GM23338 (cell line): Measurements from ENCODE around the gene TCF7. TPM values are rescaled to one million over a fixed set of nuclear protein-coding genes. Genes with fewer than 3 reads are reported as not detected.

Experiments
- ATAC-seq: fragments of 200-7000 bp; cut with Tn5 transposase; 3 replicates; pipeline ENCODE4 v1.9.1; 2020
- DNase-seq: peaks from one replicate; pipeline ENCODE4 v3.0.0-alpha.2; 2015; ENCODE audit warnings: low spot score
- H2AFZ ChIP-seq: fragments of 200-600 bp; sonication (generic); 2 replicates; pipeline ENCODE4 v1.8.0; 2016; ENCODE audit warnings: antibody characterized with exemption, mild to moderate bottlenecking, moderate library complexity
- H3F3A ChIP-seq: fragments of 200-600 bp; sonication (generic); replicated peaks from 2 replicates; pipeline ENCODE4 v1.8.0; 2017; ENCODE audit warnings: antibody characterized with exemption, mixed run types, low read depth
- H3K27ac ChIP-seq: fragments of 200-600 bp; sonication (generic); 2 replicates; pipeline ENCODE4 v1.6.1; 2016; ENCODE audit warnings: low read depth
- H3K27me3 ChIP-seq: fragments of 200-600 bp; sonication (generic); 2 replicates; pipeline ENCODE4 v1.8.0; 2016; ENCODE audit warnings: mild to moderate bottlenecking, mixed run types, moderate library complexity; ENCODE audit not compliant: insufficient read depth
- H3K36me3 ChIP-seq: fragments of 200-600 bp; sonication (generic); 2 replicates; pipeline ENCODE4 v1.8.0; 2016; ENCODE audit warnings: mild to moderate bottlenecking; ENCODE audit not compliant: insufficient read depth
- H3K4me1 ChIP-seq: fragments of 200-600 bp; sonication (generic); 2 replicates; pipeline ENCODE4 v1.8.0; 2016; ENCODE audit warnings: mild to moderate bottlenecking, moderate library complexity; ENCODE audit not compliant: insufficient read depth
- H3K4me2 ChIP-seq: fragments of 200-600 bp; sonication (generic); 2 replicates; pipeline ENCODE4 v1.7.1; 2017; ENCODE audit warnings: mixed run types
- H3K4me3 ChIP-seq: fragments of 200-600 bp; sonication (generic); 2 replicates; pipeline ENCODE4 v1.6.1; 2016; ENCODE audit warnings: mixed run types
- H3K79me2 ChIP-seq: fragments of 200-600 bp; sonication (generic); replicated peaks from 2 replicates; pipeline ENCODE4 v1.8.0; 2017; ENCODE audit warnings: mild to moderate bottlenecking; ENCODE audit not compliant: insufficient read depth
- H3K9me2 ChIP-seq: fragments of 200-600 bp; sonication (generic); 2 replicates; pipeline ENCODE4 v1.8.0; 2017; ENCODE audit not compliant: insufficient read depth
- H4K20me1 ChIP-seq: fragments of 200-600 bp; sonication (generic); replicated peaks from 2 replicates; pipeline ENCODE4 v1.8.0; 2017; ENCODE audit warnings: mild to moderate bottlenecking; ENCODE audit not compliant: insufficient read depth
- H3K27ac Mint-ChIP-seq: 2 replicates; pipeline ENCODE4 v1.8.0; 2020; ENCODE audit warnings: inconsistent platforms, mild to moderate bottlenecking, moderate library complexity, mixed read lengths
- H3K27me3 Mint-ChIP-seq: 3 replicates; pipeline ENCODE4 v1.8.0; 2022; ENCODE audit warnings: low read depth, mild to moderate bottlenecking, moderate library complexity, mixed read lengths, inconsistent platforms; ENCODE audit not compliant: insufficient read depth, poor library complexity
- H3K36me3 Mint-ChIP-seq: 3 replicates; pipeline ENCODE4 v1.8.0; 2021; ENCODE audit warnings: low read depth, mild to moderate bottlenecking, inconsistent platforms, moderate library complexity, mixed read lengths
- H3K4me1 Mint-ChIP-seq: 3 replicates; pipeline ENCODE4 v1.8.0; 2020; ENCODE audit warnings: mild to moderate bottlenecking, inconsistent platforms, mixed read lengths
- H3K4me3 Mint-ChIP-seq: 3 replicates; pipeline ENCODE4 v1.8.0; 2021; ENCODE audit warnings: moderate library complexity, mild to moderate bottlenecking, inconsistent platforms, mixed read lengths
- H3K9me3 Mint-ChIP-seq: 3 replicates; pipeline ENCODE4 v1.8.0; 2020; ENCODE audit warnings: moderate library complexity, mild to moderate bottlenecking, inconsistent platforms, mixed read lengths
- CREB1 ChIP-seq: fragments of 250-450 bp; sonication (Bioruptor Pico); IDR thresholded peaks from 2 replicates; pipeline ENCODE4 v1.5.0; 2020; ENCODE audit warnings: low read depth, mild to moderate bottlenecking, moderate library complexity
- ZNF114 ChIP-seq: fragments of 250-450 bp; sonication (Bioruptor Pico); IDR thresholded peaks from 2 replicates; pipeline ENCODE4 v1.5.0; 2020; ENCODE audit warnings: mild to moderate bottlenecking, moderate library complexity
- ZNF462 ChIP-seq: fragments of 250-450 bp; sonication (Bioruptor Pico); IDR thresholded peaks from 2 replicates; pipeline ENCODE4 v1.5.0; 2020; ENCODE audit warnings: mild to moderate bottlenecking, moderate library complexity
- polyA plus RNA-seq: library from polyadenylated mRNA; unstranded; fragments of >200 nt; fragmentation: Nextera tagmentation; extraction: Ambion mirVana; gene quantifications from 2 replicates; pipeline ENCODE4 v1.2.1, GENCODE V29; 2016
- total RNA-seq: library from RNA; depleted of rRNA; stranded (reverse); fragments of >200 nt; shearing (Covaris generic); gene quantifications from 2 replicates; pipeline ENCODE4 v1.2.3, GENCODE V29; 2014
- TF ChIP-seq, protein P1 (sequence below): IDR thresholded peaks from one replicate; pipeline ENCODE4 v1.6.1; 2018; ENCODE audit warnings: antibody characterized with exemption; ENCODE audit not compliant: unreplicated experiment

Gene TCF7
- total and polyA plus RNA-seq, 2 experiments from 2014 or later, result 5.6 to 8.1 TPM

DNA sequence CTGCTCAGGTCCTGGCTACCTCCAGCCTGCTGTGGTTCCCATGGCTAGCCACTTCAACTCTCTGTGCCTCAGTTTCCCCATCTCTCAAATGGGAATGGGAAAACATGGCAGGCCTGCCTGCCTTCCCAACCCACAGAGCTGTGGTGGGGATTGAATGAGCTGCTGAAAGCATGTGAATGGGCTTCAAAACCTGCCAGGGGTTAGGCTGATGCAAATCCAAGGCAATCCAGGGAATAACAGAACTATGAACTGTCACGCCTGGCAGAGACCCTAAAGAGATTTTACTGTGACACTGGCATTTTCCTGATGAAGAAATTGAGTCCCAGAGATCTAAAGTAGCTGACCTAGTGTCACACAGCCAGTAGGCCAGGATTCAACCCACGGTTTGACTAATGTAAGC lies 29.9 kb upstream of the TCF7 start:
- no peaks in the 10 kb centered on the region for H3K36me3 ChIP-seq
- no peak overlapping the region for H2AFZ ChIP-seq
- no peaks in the 10 kb centered on the region for H3F3A ChIP-seq
- no peaks in the 10 kb centered on the region for H3K79me2 ChIP-seq
- no peak overlapping the region for H3K27ac ChIP-seq
- H4K20me1 ChIP-seq, result no peaks in the 10 kb centered on the region
- H3K4me1 ChIP-seq, result no peaks in the 10 kb centered on the region
- no peak overlapping the region for H3K27ac Mint-ChIP-seq
- H3K36me3 Mint-ChIP-seq, result no peaks in the 10 kb centered on the region
- TF ChIP-seq ZNF462 (CRISPR knock-in tag) (no peak), CREB1 (CRISPR knock-in tag) (no peak), ZNF114 (CRISPR knock-in tag) (no peak)
- TF ChIP-seq, protein P1, sequence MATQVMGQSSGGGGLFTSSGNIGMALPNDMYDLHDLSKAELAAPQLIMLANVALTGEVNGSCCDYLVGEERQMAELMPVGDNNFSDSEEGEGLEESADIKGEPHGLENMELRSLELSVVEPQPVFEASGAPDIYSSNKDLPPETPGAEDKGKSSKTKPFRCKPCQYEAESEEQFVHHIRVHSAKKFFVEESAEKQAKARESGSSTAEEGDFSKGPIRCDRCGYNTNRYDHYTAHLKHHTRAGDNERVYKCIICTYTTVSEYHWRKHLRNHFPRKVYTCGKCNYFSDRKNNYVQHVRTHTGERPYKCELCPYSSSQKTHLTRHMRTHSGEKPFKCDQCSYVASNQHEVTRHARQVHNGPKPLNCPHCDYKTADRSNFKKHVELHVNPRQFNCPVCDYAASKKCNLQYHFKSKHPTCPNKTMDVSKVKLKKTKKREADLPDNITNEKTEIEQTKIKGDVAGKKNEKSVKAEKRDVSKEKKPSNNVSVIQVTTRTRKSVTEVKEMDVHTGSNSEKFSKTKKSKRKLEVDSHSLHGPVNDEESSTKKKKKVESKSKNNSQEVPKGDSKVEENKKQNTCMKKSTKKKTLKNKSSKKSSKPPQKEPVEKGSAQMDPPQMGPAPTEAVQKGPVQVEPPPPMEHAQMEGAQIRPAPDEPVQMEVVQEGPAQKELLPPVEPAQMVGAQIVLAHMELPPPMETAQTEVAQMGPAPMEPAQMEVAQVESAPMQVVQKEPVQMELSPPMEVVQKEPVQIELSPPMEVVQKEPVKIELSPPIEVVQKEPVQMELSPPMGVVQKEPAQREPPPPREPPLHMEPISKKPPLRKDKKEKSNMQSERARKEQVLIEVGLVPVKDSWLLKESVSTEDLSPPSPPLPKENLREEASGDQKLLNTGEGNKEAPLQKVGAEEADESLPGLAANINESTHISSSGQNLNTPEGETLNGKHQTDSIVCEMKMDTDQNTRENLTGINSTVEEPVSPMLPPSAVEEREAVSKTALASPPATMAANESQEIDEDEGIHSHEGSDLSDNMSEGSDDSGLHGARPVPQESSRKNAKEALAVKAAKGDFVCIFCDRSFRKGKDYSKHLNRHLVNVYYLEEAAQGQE, result no peak
- no peaks in the 10 kb centered on the region for H3K27me3 Mint-ChIP-seq
- no peaks in the 10 kb centered on the region for H3K27me3 ChIP-seq
- no peaks in the 10 kb centered on the region for H3K9me3 Mint-ChIP-seq
- H3K4me3 ChIP-seq, result no peak overlapping the region
- ATAC-seq, result no peak
- no peak for DNase-seq
- H3K4me3 Mint-ChIP-seq, result no peak overlapping the region
- H3K4me1 Mint-ChIP-seq, result peaks cover 10% of the 10 kb centered on the region
- H3K4me2 ChIP-seq, result no peak overlapping the region
- H3K9me2 ChIP-seq, result no peaks in the 10 kb centered on the region
